HepG2 (cell line): ENCODE data around the gene PC. TPM values are rescaled to one million over a fixed set of nuclear protein-coding genes. Genes with fewer than 3 reads are reported as not detected.

Source experiments
- ATF7-NPFF ChIP-seq: sonication (generic); formaldehyde crosslinking; IDR thresholded peaks from 2 replicates; pipeline ENCODE4 v1.8.1; 2023; ENCODE audit warnings: mild to moderate bottlenecking, low read depth, missing genetic modification reagents, moderate library complexity
- CBX1 ChIP-seq: IDR thresholded peaks from one replicate; pipeline ENCODE4 v1.6.1; 2016; ENCODE audit warnings: antibody characterized with exemption, low read depth
- HCFC1 ChIP-seq: fragments of 150-350 bp; IDR thresholded peaks from 2 replicates; pipeline ENCODE4 v1.6.1; 2014; ENCODE audit warnings: low read depth, low read length
- HNF4G ChIP-seq, 2 experiments: sonication (generic) in 1 of 2; formaldehyde crosslinking in 1 of 2; IDR thresholded peaks; 2 replicates each; pipeline versions ENCODE4 v1.4.0 to v1.6.1; 2011 to 2020; ENCODE audit warnings: borderline replicate concordance in 2 of 2, low read depth in 2 of 2, mild to moderate bottlenecking in 2 of 2, low read length in 1 of 2, missing genetic modification reagents in 1 of 2, moderate library complexity in 1 of 2
- KMT2B ChIP-seq: IDR thresholded peaks from 2 replicates; pipeline ENCODE4 v1.6.1; 2016; ENCODE audit warnings: missing genetic modification reagents, missing compliant biosample characterization
- MAFG ChIP-seq: sonication (generic); formaldehyde crosslinking; IDR thresholded peaks from 2 replicates; pipeline ENCODE4 v1.5.1; 2020; ENCODE audit warnings: mild to moderate bottlenecking, missing genetic modification reagents
- MED1 ChIP-seq: sonication (generic); formaldehyde crosslinking; IDR thresholded peaks from 2 replicates; pipeline ENCODE4 v1.4.0; 2020; ENCODE audit warnings: missing genetic modification reagents
- PTBP1 ChIP-seq: fragments of 200-400 bp; formaldehyde crosslinking; IDR thresholded peaks from 2 replicates; pipeline ENCODE4 v1.6.1; 2018; ENCODE audit warnings: low read length, low read depth; ENCODE audit not compliant: poor library complexity, severe bottlenecking
- SOX13 ChIP-seq, 3 experiments: fragments of 450-650 bp in 1 of 3; sonication (generic) in 1 of 3; formaldehyde crosslinking in 1 of 3; IDR thresholded peaks in 2 of 3; conservative IDR thresholded peaks in 1 of 3; 2 replicates each; pipeline versions ENCODE4 v1.5.0 to v1.6.1; 2016 to 2020; ENCODE audit warnings: antibody characterized with exemption in 1 of 3, mild to moderate bottlenecking in 1 of 3, missing compliant biosample characterization in 1 of 3, missing genetic modification reagents in 1 of 3, moderate library complexity in 1 of 3
- SP140L ChIP-seq: sonication (generic); formaldehyde crosslinking; IDR thresholded peaks from 2 replicates; pipeline ENCODE4 v1.4.0; 2020; ENCODE audit warnings: missing genetic modification reagents, borderline replicate concordance
- U2AF1 ChIP-seq: fragments of 200-400 bp; formaldehyde crosslinking; optimal IDR thresholded peaks from 2 replicates; pipeline ENCODE3; 2017; ENCODE audit warnings: mild to moderate bottlenecking, low read depth, low read length
- ZNF282 ChIP-seq: fragments of 450-650 bp; IDR thresholded peaks from 2 replicates; pipeline ENCODE4 v1.6.1; 2018; ENCODE audit not compliant: partially characterized antibody
- ZNF337 ChIP-seq: sonication (generic); formaldehyde crosslinking; IDR thresholded peaks from 2 replicates; pipeline ENCODE4 v1.5.1; 2020; ENCODE audit warnings: missing genetic modification reagents, low read depth, mild to moderate bottlenecking, borderline replicate concordance
- ZNF484 ChIP-seq: sonication (generic); formaldehyde crosslinking; IDR thresholded peaks from 2 replicates; pipeline ENCODE4 v1.5.1; 2020; ENCODE audit warnings: mild to moderate bottlenecking, low read depth, missing genetic modification reagents, borderline replicate concordance
- ZNF552 ChIP-seq: sonication (generic); formaldehyde crosslinking; IDR thresholded peaks from 2 replicates; pipeline ENCODE4 v1.9.0; 2022; ENCODE audit warnings: missing genetic modification reagents, mild to moderate bottlenecking, borderline replicate concordance
- ZNF670 ChIP-seq: sonication (generic); formaldehyde crosslinking; IDR thresholded peaks from 2 replicates; pipeline ENCODE4 v1.8.0; 2022; ENCODE audit warnings: mild to moderate bottlenecking, missing genetic modification reagents, borderline replicate concordance
- ZNF747 ChIP-seq: sonication (generic); formaldehyde crosslinking; IDR thresholded peaks from 2 replicates; pipeline ENCODE4 v1.8.1; 2023; ENCODE audit warnings: missing genetic modification reagents, mild to moderate bottlenecking, borderline replicate concordance
- ZNF773 ChIP-seq: sonication (generic); formaldehyde crosslinking; IDR thresholded peaks from 2 replicates; pipeline ENCODE4 v1.4.0; 2020; ENCODE audit warnings: missing genetic modification reagents, borderline replicate concordance
- ZSCAN5A ChIP-seq: sonication (generic); formaldehyde crosslinking; IDR thresholded peaks from 2 replicates; pipeline ENCODE4 v1.8.0; 2022; ENCODE audit warnings: mild to moderate bottlenecking, missing genetic modification reagents, borderline replicate concordance
- polyA plus RNA-seq, 8 experiments: library from polyadenylated mRNA; depleted of rRNA in 3 of 8; stranded (reverse) in 7 of 8; unstranded in 1 of 8; fragments of >200 nt; fragmentation: Illumina TruSeq in 4 of 8; extraction: Trizol in 4 of 8; gene quantifications; 2 replicates each; pipeline versions ENCODE4 v1.2.1 to v1.2.3, GENCODE V29; 2011 to 2016; ENCODE audit warnings: low read depth in 4 of 8, missing spikeins in 1 of 8, mixed read lengths in 1 of 8; ENCODE audit not compliant: insufficient read depth in 1 of 8
- total RNA-seq, 5 experiments: library from RNA; depleted of rRNA; stranded (reverse); fragments of >200 nt; fragmentation: Illumina TruSeq; extraction: Trizol; gene quantifications; 2 replicates each; pipeline ENCODE4 v1.2.3, GENCODE V29; 2016; ENCODE audit warnings: low read depth in 1 of 5
- TF ChIP-seq, protein P1 (sequence below): sonication (generic); formaldehyde crosslinking; IDR thresholded peaks from 2 replicates; pipeline ENCODE4 v1.9.0; 2022; ENCODE audit warnings: low read depth, missing genetic modification reagents
- TF ChIP-seq, protein P2 (sequence below): sonication (generic); formaldehyde crosslinking; IDR thresholded peaks from 2 replicates; pipeline ENCODE4 v1.4.0; 2020; ENCODE audit warnings: missing genetic modification reagents
- TF ChIP-seq, protein P3 (sequence below): conservative IDR thresholded peaks from 2 replicates; pipeline ENCODE4 v1.6.1; 2018; ENCODE audit warnings: missing genetic modification reagents

PC gene
- total and polyA plus RNA-seq, 2 of the 13 experiments (the other 11 are each of a cell fraction or from before 2014, with no cell fraction given) = 29.0 to 39.0 TPM

DNA sequence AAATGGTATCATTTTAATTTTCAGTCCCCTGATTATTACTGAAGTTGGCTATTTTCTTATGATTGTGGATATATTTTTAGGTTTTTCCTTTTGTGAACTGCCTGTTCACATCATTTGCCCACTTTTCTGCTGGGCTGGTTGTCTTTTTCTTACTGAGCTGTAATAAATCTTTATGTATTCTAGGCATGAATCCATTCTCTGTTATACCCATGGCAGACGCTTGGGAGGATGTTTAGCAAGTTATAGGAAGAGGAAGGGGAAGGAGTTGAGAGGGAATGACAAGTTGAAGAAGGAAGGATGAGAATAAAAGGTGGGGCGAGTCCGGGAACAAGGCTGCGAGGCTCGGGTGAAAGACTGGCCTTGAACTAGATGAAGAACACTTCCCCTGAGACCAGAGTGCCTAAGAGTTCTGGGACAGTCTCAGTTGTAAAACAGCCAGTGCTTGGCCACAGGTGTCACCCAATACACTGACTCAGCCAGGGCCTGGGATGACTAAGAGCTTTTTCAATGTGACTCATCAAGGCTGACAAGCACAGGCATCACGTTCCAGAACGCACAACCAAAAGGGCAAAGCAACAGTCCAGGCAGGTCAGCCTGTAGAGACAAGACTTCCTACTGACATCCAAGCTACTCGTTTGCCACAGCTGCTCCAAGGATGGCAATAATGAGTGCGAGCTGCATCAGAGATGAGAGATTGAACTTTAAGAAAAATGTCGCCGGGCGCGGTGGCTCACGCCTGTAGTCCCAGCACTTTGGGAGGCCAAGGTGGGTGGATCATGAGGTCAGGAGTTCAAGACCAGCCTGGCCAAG is 66.1 kb downstream of the PC start (continued):
- TF ChIP-seq, protein P1, sequence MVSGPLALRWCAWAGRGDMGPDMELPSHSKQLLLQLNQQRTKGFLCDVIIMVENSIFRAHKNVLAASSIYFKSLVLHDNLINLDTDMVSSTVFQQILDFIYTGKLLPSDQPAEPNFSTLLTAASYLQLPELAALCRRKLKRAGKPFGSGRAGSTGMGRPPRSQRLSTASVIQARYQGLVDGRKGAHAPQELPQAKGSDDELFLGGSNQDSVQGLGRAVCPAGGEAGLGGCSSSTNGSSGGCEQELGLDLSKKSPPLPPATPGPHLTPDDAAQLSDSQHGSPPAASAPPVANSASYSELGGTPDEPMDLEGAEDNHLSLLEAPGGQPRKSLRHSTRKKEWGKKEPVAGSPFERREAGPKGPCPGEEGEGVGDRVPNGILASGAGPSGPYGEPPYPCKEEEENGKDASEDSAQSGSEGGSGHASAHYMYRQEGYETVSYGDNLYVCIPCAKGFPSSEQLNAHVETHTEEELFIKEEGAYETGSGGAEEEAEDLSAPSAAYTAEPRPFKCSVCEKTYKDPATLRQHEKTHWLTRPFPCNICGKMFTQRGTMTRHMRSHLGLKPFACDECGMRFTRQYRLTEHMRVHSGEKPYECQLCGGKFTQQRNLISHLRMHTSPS (CRISPR knock-in tag) = no peak
- TF ChIP-seq ZNF484 (CRISPR knock-in tag) = no peak
- TF ChIP-seq ZNF747 (CRISPR knock-in tag) = no peak
- no peak for TF ChIP-seq CBX1
- no peak for TF ChIP-seq ZNF773 (CRISPR knock-in tag)
- TF ChIP-seq ZNF552 = no peak
- no peak for TF ChIP-seq ZNF670 (CRISPR knock-in tag)
- TF ChIP-seq SP140L = no peak
- no peak for TF ChIP-seq SOX13 (IDR thresholded peaks at IDR 0.05)
- peak in 1 of 2 experiments; percentile 51; a peak in 1 of 4 replicates for TF ChIP-seq SOX13 (CRISPR knock-in tag; conservative IDR thresholded peaks at IDR 0.05 in 1 of 2, IDR thresholded peaks at IDR 0.05 in 1 of 2)
- TF ChIP-seq, protein P2, sequence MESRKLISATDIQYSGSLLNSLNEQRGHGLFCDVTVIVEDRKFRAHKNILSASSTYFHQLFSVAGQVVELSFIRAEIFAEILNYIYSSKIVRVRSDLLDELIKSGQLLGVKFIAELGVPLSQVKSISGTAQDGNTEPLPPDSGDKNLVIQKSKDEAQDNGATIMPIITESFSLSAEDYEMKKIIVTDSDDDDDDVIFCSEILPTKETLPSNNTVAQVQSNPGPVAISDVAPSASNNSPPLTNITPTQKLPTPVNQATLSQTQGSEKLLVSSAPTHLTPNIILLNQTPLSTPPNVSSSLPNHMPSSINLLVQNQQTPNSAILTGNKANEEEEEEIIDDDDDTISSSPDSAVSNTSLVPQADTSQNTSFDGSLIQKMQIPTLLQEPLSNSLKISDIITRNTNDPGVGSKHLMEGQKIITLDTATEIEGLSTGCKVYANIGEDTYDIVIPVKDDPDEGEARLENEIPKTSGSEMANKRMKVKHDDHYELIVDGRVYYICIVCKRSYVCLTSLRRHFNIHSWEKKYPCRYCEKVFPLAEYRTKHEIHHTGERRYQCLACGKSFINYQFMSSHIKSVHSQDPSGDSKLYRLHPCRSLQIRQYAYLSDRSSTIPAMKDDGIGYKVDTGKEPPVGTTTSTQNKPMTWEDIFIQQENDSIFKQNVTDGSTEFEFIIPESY (CRISPR knock-in tag) = peak; percentile 49; the same call in 1 of the 2 replicates
- TF ChIP-seq, protein P3, sequence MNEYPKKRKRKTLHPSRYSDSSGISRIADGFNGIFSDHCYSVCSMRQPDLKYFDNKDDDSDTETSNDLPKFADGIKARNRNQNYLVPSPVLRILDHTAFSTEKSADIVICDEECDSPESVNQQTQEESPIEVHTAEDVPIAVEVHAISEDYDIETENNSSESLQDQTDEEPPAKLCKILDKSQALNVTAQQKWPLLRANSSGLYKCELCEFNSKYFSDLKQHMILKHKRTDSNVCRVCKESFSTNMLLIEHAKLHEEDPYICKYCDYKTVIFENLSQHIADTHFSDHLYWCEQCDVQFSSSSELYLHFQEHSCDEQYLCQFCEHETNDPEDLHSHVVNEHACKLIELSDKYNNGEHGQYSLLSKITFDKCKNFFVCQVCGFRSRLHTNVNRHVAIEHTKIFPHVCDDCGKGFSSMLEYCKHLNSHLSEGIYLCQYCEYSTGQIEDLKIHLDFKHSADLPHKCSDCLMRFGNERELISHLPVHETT (CRISPR knock-in tag) = no peak
- TF ChIP-seq PTBP1 = no peak
- no peak for TF ChIP-seq HNF4G (IDR thresholded peaks at IDR 0.05; ENCODE audit: borderline replicate concordance, low read depth, low read length)
- TF ChIP-seq HNF4G (CRISPR knock-in tag; IDR thresholded peaks at IDR 0.05; ENCODE audit: borderline replicate concordance, low read depth) = no peak
- 0 out of 2 replicates have a peak, but pooled peaks have one; percentile 17 for TF ChIP-seq KMT2B (CRISPR knock-in tag)
- peak; percentile 99 for TF ChIP-seq MAFG (CRISPR knock-in tag)
- TF ChIP-seq ZNF337 (CRISPR knock-in tag) = no peak
- peak; percentile 81 for TF ChIP-seq MED1
- TF ChIP-seq U2AF1 = no peak
- TF ChIP-seq ZNF282 = no peak
- TF ChIP-seq ATF7-NPFF = no peak
- TF ChIP-seq HCFC1 = no peak
- TF ChIP-seq ZSCAN5A (CRISPR knock-in tag) = no peak
